Common myeloid progenitor, CD34-positive (primary cell): ENCODE results near the gene HS3ST4.

Source experiments
- CTCF ChIA-PET: fragments of 350-600 bp; sonication (Branson Sonifier 250); formaldehyde crosslinking; loops from one replicate; lab custom pipeline; 2021; ENCODE audit warnings: antibody characterized with exemption; lab: Charles Lee
- POLR2A ChIA-PET: fragments of 350-600 bp; sonication (Branson Sonifier 250); formaldehyde crosslinking; loops from one replicate; lab custom pipeline; 2021; ENCODE audit warnings: antibody characterized with exemption; lab: Charles Lee
- DNase-seq, 3 donors: peaks; one replicate each; pipeline versions ENCODE4 v3.0.0 to v3.0.0-alpha.2; 2013
- H3K27ac ChIP-seq, 2 experiments: 1 replicate in 1 of 2; 2 replicates in 1 of 2; pipeline ENCODE4 v1.7.0; 2013; ENCODE audit warnings: inconsistent platforms in 2 of 2, low read length in 2 of 2, mild to moderate bottlenecking in 2 of 2, low read depth in 1 of 2, moderate library complexity in 1 of 2; ENCODE audit not compliant: severe bottlenecking in 2 of 2, insufficient read depth in 1 of 2, poor library complexity in 1 of 2
- H3K27me3 ChIP-seq, 5 experiments: replicated peaks in 2 of 5; 1 replicate in 3 of 5; 2 replicates in 2 of 5; pipeline versions ENCODE4 v1.6.1 to v1.7.0; 2013; ENCODE audit warnings: low read length in 4 of 5, mild to moderate bottlenecking in 2 of 5, moderate library complexity in 2 of 5, inconsistent platforms in 1 of 5; ENCODE audit not compliant: insufficient read depth in 5 of 5, control insufficient read depth in 4 of 5
- H3K36me3 ChIP-seq, 4 experiments: 1 replicate in 2 of 4; 2 replicates in 2 of 4; pipeline versions ENCODE4 v1.6.1 to v1.7.0; 2013; ENCODE audit warnings: low read length in 3 of 4, control low read depth in 1 of 4, mild to moderate bottlenecking in 1 of 4; ENCODE audit not compliant: control insufficient read depth in 4 of 4, insufficient read depth in 4 of 4
- H3K4me1 ChIP-seq, 4 experiments: 1 replicate in 3 of 4; 2 replicates in 1 of 4; pipeline versions ENCODE4 v1.6.1 to v1.7.1; 2013; ENCODE audit warnings: low read length in 3 of 4, mild to moderate bottlenecking in 3 of 4, control low read depth in 1 of 4, inconsistent platforms in 1 of 4, moderate library complexity in 1 of 4; ENCODE audit not compliant: control insufficient read depth in 4 of 4, insufficient read depth in 4 of 4; ENCODE audit errors: control extremely low read depth in 1 of 4
- H3K4me3 ChIP-seq, 7 experiments: 1 replicate in 4 of 7; 2 replicates in 3 of 7; pipeline versions ENCODE4 v1.5.1 to v1.7.0; 2013; ENCODE audit warnings: mild to moderate bottlenecking in 7 of 7, low read length in 6 of 7, moderate library complexity in 6 of 7, inconsistent platforms in 2 of 7, low read depth in 2 of 7, control low read depth in 1 of 7; ENCODE audit not compliant: insufficient read depth in 4 of 7, control insufficient read depth in 1 of 7; ENCODE audit errors: extremely low read depth in 1 of 7
- H3K9me3 ChIP-seq, 5 experiments: 1 replicate in 4 of 5; 2 replicates in 1 of 5; pipeline versions ENCODE4 v1.6.1 to v1.7.1; 2013; ENCODE audit warnings: low read length in 4 of 5, mild to moderate bottlenecking in 2 of 5, inconsistent platforms in 1 of 5, low read depth in 1 of 5, moderate library complexity in 1 of 5; ENCODE audit not compliant: control insufficient read depth in 4 of 5, insufficient read depth in 2 of 5; ENCODE audit errors: control extremely low read depth in 1 of 5
- WGBS: methylation state at CpG from one replicate; pipeline ENCODE4 v1.1.5; 2013; ENCODE audit not compliant: insufficient coverage; 5-methylcytosine and 5-hydroxymethylcytosine counted together

Gene HS3ST4

DNA sequence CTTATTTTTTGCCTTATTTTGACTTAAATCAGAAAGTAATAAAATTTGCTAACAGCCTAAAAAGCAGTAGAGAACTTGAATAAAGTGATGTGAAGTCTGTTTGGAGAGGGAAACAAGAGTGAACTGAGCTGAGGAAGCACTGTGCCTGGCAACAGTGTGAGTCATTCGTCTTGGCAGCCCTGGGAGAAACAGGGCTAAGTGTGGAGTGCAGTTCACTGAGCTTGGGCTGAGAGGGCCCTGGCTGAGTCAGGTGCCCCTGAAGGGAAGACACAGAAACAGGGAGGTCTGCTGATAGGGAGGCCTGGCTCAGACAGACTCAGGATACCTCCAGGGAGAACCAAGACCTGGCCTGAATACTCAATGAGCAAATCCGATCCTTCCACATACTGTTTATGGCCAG, 132.1 kb downstream of the HS3ST4 start:
- no peak for DNase-seq
- Histone ChIP-seq H3K9me3 (no peaks in the 10 kb centered on the region), H3K27ac (no peak overlapping the region), H3K36me3 (no peaks in the 10 kb centered on the region), H3K4me1 (no peaks in the 10 kb centered on the region), H3K27me3 (no peaks in the 10 kb centered on the region), H3K4me3 (no peak overlapping the region)
- ChIA-PET CTCF (no interaction called here), POLR2A (no interaction called here)
- WGBS = 100% methylated on average over 2 of the region's 2 CpGs

DNA sequence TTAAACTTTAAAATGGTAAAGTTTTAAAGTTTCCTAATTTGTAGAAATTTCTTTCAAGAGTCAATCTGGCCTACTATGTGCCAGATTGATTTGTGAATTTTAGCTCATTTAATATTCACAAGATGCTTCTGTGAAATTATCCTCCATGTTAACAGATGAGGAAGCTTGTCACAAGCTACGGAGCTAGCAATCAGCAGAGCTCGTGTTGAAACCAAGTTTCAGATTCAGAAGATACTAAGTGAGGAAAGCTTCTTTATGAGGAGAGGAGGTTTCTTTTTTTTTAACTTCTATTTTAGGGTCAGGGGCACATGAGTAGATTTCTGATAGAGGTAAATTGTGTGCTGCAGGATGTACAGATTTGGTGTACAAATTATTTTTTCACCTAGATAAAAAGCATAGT, 135.9 kb downstream of the HS3ST4 start:
- POLR2A ChIA-PET = no interaction called here
- Histone ChIP-seq H3K27ac (no peak overlapping the region), H3K4me3 (no peak overlapping the region), H3K27me3 (no peaks in the 10 kb centered on the region), H3K36me3 (no peaks in the 10 kb centered on the region), H3K9me3 (no peaks in the 10 kb centered on the region), H3K4me1 (no peaks in the 10 kb centered on the region)
- 60% methylated on average over 2 of the region's 2 CpGs for WGBS
- CTCF ChIA-PET = no interaction called here
- no peak for DNase-seq

- ChIA-PET CTCF (no interaction called here), POLR2A (no interaction called here)
- DNase-seq = no peak
- 87% methylated on average over 3 of the region's 3 CpGs for WGBS
- H3K36me3 ChIP-seq = no peaks in the 10 kb centered on the region
- H3K27ac ChIP-seq = no peak overlapping the region
- no peaks in the 10 kb centered on the region for H3K9me3 ChIP-seq
- H3K4me1 ChIP-seq = no peaks in the 10 kb centered on the region
- no peak overlapping the region for H3K4me3 ChIP-seq
- H3K27me3 ChIP-seq = peaks cover 0 to 1% (median 0%) of the 10 kb centered on the region in 5 experiments
These were observed 136.8 kb downstream of the HS3ST4 start for GRCh38 chr16:25828510-25828909.

DNA sequence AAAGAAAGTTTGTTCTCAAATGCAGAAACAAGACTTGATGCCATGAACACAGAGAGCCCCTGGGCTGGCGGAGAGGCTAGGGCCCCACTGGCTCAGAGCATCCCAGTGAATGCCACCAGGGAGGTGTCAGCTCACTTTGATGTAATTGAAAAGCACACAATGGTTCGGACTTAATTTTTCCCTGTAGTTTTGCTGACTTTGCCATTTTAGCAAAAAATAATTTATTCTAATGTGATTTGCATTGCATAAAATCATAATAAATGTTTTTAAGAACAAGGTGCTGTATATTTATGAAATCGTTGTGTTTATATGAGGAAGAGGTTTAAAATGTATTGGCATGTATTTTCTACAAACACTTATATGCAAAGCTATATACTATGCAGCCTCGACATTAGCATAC, 140.5 kb downstream of the HS3ST4 start:
- Histone ChIP-seq H3K27me3 (peaks cover 0 to 14% (median 9%) of the 10 kb centered on the region in 5 experiments), H3K9me3 (no peaks in the 10 kb centered on the region), H3K4me1 (no peaks in the 10 kb centered on the region), H3K36me3 (no peaks in the 10 kb centered on the region), H3K4me3 (no peak overlapping the region), H3K27ac (no peak overlapping the region)
- CTCF ChIA-PET = no interaction called here
- POLR2A ChIA-PET = no interaction called here
- 85% methylated on average over 2 of the region's 4 CpGs for WGBS
- no peak for DNase-seq

DNA sequence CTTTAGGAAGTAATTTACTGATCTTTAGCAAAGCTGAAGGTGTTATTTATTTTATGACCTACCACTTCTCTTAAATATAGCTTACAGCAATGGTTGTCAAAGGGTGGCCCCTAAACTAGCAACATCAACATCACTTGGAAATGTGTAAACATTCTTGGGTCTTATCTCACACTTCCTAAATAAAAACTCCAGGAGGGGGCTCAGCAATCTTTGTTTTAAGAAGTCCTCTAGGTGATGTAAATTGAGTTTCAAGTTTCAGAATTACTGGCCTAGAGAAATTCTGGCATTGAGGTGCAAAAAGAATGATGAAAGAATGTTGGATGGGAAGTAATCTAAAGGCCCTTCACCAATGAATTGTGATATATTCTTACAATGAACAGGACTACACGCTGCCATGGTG, 142.3 kb downstream of the HS3ST4 start:
- ChIA-PET POLR2A (no interaction called here), CTCF (no interaction called here)
- H3K4me3 ChIP-seq = no peak overlapping the region
- no CpG with 5 or more reads among the region's 1 CpG for WGBS
- H3K27ac ChIP-seq = no peak overlapping the region
- no peaks in the 10 kb centered on the region for H3K9me3 ChIP-seq
- peaks cover 0 to 3% (median 0%) of the 10 kb centered on the region in 4 experiments for H3K4me1 ChIP-seq
- H3K27me3 ChIP-seq = peaks cover 0 to 19% (median 9%) of the 10 kb centered on the region in 5 experiments
- H3K36me3 ChIP-seq = no peaks in the 10 kb centered on the region
- no peak for DNase-seq

DNA sequence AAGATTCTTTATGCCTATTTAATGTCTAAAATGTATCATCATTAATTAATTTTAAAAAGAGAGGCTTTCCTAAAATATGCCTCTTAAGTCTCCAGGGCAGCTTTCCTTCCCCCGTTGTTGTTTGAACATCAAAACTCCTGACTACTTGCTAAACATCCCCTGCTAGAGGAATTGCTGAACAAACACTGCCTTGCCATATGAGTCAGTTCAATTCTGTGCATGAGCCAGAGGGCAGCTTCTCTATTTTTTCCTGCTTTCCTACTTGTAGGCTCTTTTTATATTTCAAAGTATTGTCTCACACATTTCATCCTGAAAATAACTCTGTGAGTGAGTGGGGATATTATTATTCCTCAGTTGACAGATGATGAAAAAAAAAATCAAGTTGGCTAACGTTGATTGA, 143.4 kb downstream of the HS3ST4 start:
- ChIA-PET CTCF (no interaction called here), POLR2A (no interaction called here)
- WGBS = 70% methylated on average over 1 of the region's 2 CpGs
- Histone ChIP-seq H3K4me1 (peaks cover 0 to 3% (median 0%) of the 10 kb centered on the region in 4 experiments), H3K27ac (no peak overlapping the region), H3K27me3 (peaks cover 0 to 19% (median 9%) of the 10 kb centered on the region in 5 experiments), H3K4me3 (no peak overlapping the region), H3K9me3 (no peaks in the 10 kb centered on the region), H3K36me3 (no peaks in the 10 kb centered on the region)
- no peak for DNase-seq

DNA sequence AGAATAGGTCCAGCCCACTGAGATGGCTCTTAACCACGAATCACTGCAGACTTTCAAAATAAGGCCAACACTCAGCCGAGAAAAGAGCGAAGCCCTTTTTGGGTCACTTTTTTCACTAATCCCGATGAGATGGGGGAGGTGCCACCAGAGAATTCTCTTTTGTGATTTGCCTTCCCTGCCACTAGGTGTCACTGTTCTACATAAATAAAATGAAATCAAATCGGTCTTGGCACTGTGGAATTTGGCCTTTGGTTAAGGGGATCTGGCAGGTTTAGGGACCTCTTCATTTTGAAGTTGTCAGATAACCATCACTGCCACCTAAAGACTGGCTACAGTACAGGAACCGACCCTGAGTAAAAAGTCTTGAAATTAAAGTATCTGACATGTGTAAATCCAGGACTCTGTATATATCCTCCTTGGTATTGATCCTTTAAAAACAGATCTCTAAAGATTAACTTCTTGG, 147.0 kb downstream of the HS3ST4 start:
- ChIA-PET POLR2A (no interaction called here), CTCF (no interaction called here)
- peaks cover 0 to 3% (median 0%) of the 10 kb centered on the region in 4 experiments for H3K4me1 ChIP-seq
- H3K27me3 ChIP-seq = peaks cover 0 to 19% (median 9%) of the 10 kb centered on the region in 5 experiments
- DNase-seq = peak; percentile 48 to 70 (median 68)
- no peaks in the 10 kb centered on the region for H3K9me3 ChIP-seq
- H3K36me3 ChIP-seq = no peaks in the 10 kb centered on the region
- H3K4me3 ChIP-seq = peak overlapping the region in 1 of 7 experiments; percentile 4
- 4% methylated on average over 5 of the region's 6 CpGs for WGBS
- H3K27ac ChIP-seq = no peak overlapping the region
